GM20431 (cell line): ENCODE measurements around the gene TTBK1.

Source experiments
- in situ Hi-C: fragments of 300-500 bp; cut with MseI, MboI; formaldehyde crosslinking; loops from one replicate; pipeline ENCODE4 v1.15.0; 2020; ENCODE audit warnings: low sequenced_read_pairs; ENCODE audit not compliant: unreplicated experiment

The TTBK1 gene

DNA sequence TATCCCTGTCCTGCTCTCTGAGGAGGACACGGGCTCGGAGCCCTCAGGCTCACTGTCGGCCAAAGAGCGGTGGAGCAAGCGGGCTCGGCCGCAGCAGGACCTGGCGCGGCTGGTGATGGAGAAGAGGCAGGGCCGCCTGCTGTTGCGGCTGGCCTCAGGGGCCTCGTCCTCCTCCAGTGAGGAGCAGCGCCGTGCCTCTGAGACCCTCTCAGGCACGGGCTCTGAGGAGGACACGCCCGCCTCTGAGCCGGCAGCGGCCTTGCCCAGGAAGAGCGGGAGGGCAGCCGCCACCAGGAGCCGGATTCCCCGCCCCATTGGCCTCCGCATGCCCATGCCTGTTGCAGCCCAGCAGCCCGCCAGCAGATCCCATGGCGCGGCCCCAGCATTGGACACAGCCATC lies 40.6 kb downstream of the TTBK1 start:
- in situ Hi-C loops: no loop called here

DNA sequence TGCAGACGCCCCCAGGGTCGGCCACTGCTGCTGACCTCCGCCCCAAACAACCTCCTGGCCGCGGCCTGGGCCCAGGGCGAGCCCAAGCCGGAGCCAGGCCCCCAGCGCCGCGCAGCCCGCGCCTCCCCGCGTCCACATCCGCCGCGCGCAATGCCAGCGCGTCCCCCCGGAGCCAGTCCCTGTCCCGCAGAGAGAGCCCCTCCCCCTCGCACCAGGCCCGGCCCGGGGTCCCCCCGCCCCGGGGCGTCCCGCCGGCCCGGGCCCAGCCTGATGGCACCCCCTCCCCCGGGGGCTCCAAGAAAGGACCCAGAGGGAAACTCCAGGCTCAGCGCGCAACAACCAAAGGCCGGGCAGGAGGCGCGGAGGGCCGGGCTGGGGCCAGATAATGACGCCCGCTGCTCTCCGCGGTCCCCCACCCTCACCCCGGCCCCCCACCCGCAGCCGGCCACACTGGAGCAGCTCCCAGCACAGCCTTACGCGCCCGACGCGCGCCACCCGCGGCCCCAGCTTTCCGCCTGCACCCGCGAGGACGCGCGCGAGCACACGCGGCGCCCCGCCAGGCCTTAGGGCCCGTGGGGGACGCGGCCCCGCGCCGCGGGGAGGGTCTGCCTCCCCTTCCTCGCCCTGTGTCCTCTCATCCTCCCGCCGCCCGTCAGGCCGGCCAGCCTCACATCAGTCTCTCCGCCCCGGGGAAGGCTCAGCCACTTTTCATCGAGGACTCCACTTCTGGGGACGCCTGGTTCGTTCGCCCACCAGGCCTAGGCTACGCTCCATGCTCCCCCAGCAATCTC lies 41.9 kb downstream of the TTBK1 start:
- in situ Hi-C loops: no loop called here

DNA sequence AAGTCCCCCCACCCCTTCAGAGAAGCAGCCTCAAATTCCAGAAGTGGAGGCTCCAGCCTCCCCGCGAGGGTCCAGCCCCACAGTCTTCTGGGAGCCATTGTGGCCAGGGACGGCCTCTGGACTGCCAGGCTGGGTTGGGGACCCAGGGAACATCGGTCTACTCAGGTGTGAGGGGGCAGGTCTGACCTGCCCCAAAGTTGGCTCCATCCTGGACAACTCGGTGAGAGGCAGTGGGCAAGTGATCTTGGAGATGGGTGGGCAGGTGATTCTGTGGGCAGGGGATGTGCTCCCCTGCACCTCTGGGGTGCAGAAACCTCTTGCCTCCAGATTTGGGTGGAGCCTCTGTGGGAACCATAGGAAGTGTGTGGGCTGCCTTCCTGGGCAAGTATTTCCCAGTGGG lies 42.6 kb downstream of the TTBK1 start:
- in situ Hi-C loops: no loop called here

DNA sequence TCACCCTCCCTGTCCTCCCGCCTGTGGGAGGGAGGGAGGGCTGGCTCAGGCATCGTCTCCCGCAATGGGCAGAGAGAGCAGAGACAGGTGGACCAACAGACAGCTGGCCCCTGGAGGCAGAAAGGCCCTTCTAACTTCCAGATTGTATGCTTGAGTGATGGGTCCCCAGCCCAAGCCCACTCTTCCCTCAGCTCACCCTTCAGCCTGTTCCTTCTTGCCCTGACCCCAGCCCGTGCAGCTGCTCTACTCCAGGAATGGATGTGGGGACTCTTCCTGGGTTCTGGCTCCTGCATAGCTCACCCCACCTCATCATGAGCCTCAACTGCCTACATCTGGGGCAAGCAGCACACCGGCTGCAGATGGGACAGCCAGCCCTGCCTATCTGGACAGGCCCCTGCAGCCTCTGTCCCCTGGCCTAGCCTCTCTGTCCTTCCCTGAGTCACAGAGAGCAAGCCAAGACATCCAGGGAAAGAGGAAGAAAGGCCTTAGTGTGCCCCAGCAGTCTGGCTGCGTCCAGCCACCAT lies 43.2 kb downstream of the TTBK1 start:
- in situ Hi-C loops: no loop called here

GRCh38 chr6:43286980-43287716 lies 43.9 kb downstream of the TTBK1 start:
- in situ Hi-C loops: no loop called here

DNA sequence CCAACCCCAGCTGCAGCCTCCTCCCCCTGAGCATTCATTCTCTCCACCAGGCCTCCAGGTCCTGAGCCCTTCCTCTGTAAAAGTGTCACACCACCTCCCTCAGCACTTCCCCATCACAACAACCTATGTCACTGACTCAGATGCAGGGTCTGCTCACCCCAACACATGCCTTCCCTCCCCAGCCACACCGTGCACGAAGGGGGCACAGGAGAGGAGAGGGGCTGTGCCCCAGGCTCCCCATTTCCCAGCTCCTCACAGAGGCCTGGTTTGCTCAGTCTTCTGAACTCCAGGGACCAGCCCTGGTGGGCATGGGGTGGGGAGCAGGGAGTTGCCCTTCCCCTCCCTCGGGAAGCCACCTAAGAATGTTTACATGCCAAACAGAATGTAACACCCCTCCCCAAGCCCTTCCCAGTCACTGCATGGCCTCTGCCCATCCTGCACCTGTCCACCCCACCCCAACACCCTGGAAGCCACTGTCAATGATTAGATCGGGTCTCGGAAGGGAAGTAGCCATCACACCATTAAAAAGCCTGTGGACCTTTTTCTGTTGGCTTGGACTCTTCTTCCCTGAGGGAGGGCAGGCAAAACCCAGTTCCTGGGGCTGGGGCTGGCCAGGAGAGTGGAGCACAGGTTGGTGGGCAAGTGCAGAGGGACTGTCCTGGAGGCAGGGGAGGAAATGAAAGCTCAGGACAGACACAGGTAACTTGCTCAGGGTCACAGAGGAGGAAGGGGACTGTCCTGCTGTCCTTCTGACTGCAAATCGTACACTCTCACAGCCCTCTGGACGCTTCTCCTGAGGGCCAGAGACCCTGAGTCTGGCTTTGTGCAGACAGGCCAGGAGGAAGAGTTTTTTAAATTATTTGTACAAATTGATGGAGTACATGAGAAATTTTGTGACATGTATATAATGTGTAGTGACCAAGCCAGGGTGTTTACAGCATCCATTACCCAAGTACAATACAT lies 44.7 kb downstream of the TTBK1 start:
- in situ Hi-C loops: no loop called here

DNA sequence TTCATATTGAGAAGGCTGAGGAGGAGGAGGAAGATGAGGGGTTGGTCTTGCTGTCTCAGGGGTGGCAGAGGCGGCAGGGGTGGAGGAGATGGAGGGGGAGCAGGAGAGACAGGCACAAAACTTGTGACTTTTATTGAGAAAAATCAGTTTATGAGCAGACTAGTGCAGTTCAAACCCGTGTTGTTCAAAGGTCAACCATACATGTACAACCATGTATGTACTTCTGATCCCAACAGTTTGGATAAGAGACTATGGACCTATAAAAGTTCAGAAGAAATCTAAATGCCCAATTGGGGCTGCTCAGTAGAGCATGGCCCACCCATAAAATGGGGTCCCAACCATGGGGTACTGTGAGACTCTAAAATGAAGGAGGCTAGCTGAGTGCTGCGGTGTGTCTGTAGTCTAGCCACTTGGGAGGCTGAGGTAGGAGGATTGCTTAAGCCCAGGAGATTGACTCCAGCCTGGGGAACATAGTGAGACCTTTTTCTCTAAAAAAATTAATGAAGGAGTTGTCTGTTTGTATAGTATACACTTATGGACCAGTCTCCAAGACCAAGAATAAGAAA lies 47.1 kb downstream of the TTBK1 start:
- in situ Hi-C loops: no loop called here

DNA sequence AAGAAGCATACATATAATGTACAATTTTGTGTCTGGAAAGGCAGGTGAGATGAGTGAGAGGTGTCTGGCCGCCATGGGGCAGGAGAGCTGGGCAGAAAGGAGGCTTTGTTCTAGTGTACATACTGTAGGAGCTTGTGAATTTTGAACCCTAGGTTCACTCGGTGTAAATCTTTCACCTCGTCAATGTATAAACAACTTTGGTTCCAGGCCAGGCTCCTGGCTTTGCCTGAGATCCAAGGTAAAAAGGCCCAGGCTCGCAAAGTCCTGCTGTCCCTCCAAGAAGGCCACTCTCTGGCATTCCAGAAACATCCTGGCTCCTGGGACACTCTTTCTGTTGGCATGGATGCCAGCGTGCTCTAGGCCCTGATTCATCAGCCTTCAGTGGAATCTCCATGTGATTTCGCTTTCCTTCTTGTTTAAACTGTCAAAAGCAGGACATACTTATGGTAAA lies 47.6 kb downstream of the TTBK1 start:
- in situ Hi-C loops: no loop called here

DNA sequence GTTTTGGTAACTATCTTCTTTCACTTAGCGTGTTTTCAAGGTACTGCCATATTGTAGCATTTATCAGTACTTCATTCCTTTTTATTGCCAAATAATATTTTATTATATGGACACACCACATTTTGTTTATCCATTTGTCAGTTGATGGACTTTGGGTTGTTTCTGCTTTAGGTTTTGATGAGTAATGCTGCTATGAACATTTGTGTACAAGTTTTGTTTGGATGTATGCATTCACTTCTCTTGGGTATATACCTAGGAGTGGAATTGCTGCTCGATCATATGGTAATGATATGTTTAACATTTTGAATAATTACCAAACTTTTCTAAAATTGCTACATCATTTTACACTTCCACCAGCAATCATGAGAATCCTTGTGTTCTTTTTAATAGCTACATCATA lies 48.4 kb downstream of the TTBK1 start:
- in situ Hi-C loops: no loop called here

GRCh38 chr6:43292341-43292740 lies 49.1 kb downstream of the TTBK1 start:
- in situ Hi-C loops: no loop called here

DNA sequence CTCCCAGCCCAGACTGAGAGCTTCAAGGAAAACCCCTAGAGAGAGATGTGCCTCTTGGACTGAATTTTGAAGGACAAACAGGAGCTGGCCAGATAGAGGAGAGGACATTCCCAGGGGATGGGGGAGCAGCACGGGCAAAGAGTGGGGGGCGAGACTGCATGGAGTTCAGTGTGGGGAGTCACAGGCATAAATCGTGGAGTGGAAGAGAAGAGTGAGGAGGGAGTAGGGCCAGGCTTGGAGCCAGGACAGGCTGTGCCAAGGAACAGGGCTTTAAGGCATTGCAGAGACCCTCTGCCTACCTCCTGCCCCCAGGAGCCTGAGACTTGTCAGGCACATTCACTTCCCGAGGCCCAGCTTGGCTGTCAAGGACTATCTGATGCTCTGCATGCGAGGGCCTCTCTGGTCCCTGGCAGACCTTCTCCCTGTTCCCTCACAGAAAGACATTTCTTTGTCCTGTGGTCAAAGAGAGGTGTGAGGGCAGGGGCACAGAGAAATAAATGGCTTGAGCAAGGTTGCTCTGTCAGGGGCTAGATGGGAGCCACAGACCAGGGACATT lies 49.6 kb downstream of the TTBK1 start:
- in situ Hi-C loops: no loop called here

- in situ Hi-C loops: no loop called here
Measured at GRCh38 chr6:43293698-43294097, 50.4 kb downstream of the TTBK1 start.

DNA sequence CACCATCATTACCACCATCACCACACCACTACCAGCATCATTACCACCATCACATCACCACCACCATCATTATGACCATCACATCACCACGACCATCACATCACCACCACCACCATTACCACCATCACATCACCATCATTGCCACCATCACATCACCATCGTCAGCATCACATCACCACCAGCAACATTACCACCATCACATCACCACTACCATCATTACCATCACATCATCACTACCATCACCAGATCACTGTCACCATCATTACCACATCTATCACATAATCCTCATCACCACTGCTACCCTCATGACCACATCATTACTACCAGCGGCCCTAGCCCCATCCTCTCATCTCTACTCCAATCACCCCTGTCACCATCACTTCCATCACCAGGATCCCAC lies 51.3 kb downstream of the TTBK1 start:
- in situ Hi-C loops: no loop called here

DNA sequence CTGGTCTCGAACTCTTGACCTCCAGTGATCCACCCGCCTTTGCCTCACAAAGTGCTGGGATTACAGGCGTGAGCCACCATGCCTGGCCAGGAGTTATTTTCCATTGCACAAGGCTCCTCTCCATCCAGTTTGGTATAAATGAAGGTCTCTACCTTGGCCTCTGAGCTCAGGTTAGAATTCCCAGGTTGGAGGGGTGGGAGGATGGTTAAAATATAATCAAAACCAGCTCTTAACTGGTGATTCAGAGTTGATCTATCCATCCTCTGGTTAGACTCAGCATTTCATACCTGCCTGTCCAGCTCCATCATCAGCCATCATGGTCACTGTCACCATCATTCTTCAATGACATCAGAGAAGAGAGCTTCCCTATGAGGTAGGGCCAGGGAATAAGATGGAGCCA lies 52.2 kb downstream of the TTBK1 start:
- in situ Hi-C loops: no loop called here

DNA sequence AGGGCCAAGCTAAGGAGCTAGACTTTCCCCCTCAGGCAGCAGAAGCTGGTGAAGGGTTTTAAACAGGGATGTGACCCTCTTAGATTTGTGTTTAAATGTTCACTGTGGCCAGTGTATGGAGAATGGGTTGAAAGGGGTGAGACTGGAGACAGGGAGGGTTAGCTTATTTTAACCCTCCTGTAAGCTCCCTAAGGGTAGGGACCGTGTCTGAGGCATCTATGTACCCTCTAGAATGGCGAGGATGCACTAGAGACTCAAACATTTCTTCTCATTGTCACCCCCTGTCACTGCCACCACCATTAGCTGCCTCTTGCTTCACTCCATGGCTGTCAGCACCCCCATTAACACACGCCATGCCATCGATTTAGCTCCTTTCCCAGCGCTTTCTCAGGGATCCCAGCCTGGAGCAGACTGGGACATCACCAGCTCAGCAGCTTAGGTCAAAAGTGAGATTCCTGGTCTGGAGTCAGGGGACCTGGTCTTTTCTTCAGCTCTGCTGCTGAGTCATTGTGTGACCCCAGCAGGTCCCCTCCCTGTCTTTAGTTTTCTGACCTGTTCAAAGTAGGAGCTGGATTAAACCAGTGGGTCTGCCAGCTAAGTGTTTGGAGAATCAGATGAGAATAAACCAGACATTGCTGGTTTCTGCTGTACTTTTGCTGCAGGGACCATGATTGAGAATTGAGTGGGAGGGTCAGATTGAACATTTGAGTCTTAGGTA lies 53.7 kb downstream of the TTBK1 start:
- in situ Hi-C loops: no loop called here

DNA sequence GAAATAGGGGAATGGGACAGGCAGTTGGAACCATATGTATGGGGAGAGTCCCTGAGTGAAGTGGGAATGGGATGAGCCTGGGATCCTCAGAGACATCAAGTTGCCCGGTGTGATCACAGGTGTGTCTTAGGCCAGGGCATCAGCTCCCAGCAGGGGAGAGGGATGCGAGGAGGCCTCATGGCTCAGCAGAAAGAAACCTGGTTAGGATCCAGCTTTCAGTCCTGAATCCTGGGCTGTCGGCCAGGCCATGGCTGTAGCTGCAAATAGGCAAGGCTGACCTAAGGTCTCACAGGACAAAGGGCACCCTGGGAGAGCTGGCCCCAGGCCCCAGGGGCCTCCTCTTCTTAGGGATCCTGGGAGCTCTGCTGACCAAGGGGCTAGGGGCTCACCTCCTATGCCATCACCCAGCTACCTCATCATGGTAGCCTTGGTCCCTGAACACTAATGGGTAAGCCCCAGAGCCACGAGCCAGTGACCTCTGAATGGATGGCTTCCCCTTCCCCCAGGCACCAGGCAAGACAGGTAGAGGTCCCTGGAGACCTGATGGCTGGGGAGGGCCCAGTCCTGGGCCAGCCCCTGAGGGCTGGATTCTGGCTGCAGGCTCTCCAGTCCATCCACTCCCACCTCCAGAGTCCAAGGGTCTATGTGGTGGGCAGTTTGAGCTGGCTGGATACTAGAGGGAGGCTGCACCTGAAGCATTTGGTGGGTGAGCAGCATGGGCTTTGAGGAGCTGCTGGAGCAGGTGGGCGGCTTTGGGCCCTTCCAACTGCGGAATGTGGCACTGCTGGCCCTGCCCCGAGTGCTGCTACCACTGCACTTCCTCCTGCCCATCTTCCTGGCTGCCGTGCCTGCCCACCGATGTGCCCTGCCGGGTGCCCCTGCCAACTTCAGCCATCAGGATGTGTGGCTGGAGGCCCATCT lies 54.6 kb downstream of the TTBK1 start, which contains the start of gene SLC22A7:
Gene SLC22A7 (plus strand): TSS at position 617 of the 921 bp plus-strand sequence. CDS start 99 bp downstream, at position 716.
- in situ Hi-C loops: no loop called here

GRCh38 chr6:43298565-43299337 lies 55.5 kb downstream of the TTBK1 start:
- in situ Hi-C loops: no loop called here
